Sigmoid colon (tissue), 7 donors: ENCODE results near the gene NUTM2G. TPM values are rescaled to one million over a fixed set of nuclear protein-coding genes. Genes with fewer than 3 reads are reported as not detected.
"Not testable (repeated sequence)": the region's sequence is repeated elsewhere in the genome, so short reads cannot be mapped to it uniquely, and the experiment has no call there.

Experiments
- DNase-seq: peaks from one replicate; pipeline ENCODE4 v3.0.0-alpha.2; 2019
- H3K27ac ChIP-seq, 4 donors: fragments of 200-600 bp; sonication (generic); one replicate each; pipeline ENCODE4 v1.5.1; 2016 to 2019; ENCODE audit warnings: mild to moderate bottlenecking in 1 of 4
- H3K27me3 ChIP-seq, 3 donors: fragments of 200-600 bp; sonication (generic); one replicate each; pipeline ENCODE4 v1.5.1; 2019; ENCODE audit warnings: mild to moderate bottlenecking in 1 of 3
- H3K36me3 ChIP-seq, 4 donors: fragments of 200-600 bp; sonication (generic); one replicate each; pipeline ENCODE4 v1.5.1; 2016 to 2019
- H3K4me1 ChIP-seq, 4 donors: fragments of 200-600 bp; sonication (generic); one replicate each; pipeline ENCODE4 v1.5.1; 2017 to 2019
- H3K4me3 ChIP-seq, 4 donors: fragments of 200-600 bp; sonication (generic); one replicate each; pipeline ENCODE4 v1.5.1; 2017 to 2019; ENCODE audit warnings: mild to moderate bottlenecking in 2 of 4, moderate library complexity in 1 of 4
- H3K9me3 ChIP-seq, 4 donors: fragments of 200-600 bp in 3 of 4; sonication (generic) in 3 of 4; one replicate each; pipeline versions ENCODE4 v1.5.1 to v1.6.1; 2013 to 2019
- CTCF ChIP-seq, 4 experiments: fragments of 450-650 bp in 3 of 4; fragments of 200-600 bp in 1 of 4; IDR thresholded peaks; one replicate each; pipeline ENCODE4 v1.5.1; 2016 to 2019; ENCODE audit warnings: antibody characterized with exemption in 4 of 4, mild to moderate bottlenecking in 3 of 4, moderate library complexity in 2 of 4
- EP300 ChIP-seq, 4 donors: sonication (generic); formaldehyde crosslinking; IDR thresholded peaks; one replicate each; pipeline ENCODE4 v1.6.1; 2017; ENCODE audit warnings: antibody characterized with exemption in 4 of 4
- POLR2A ChIP-seq, 2 donors: fragments of 450-650 bp; IDR thresholded peaks; one replicate each; pipeline ENCODE4 v1.6.1; 2016; ENCODE audit warnings: antibody characterized with exemption in 2 of 2, mild to moderate bottlenecking in 2 of 2, moderate library complexity in 2 of 2
- POLR2AphosphoS5 ChIP-seq, 4 donors: sonication (generic); formaldehyde crosslinking; IDR thresholded peaks; one replicate each; pipeline ENCODE4 v1.6.1; 2017; ENCODE audit warnings: antibody characterized with exemption in 4 of 4
- WGBS, 2 donors: extraction: QIAGEN DNeasy Blood & Tissue Kit; methylation state at CpG; one replicate each; pipeline ENCODE4 v1.1.7; 2013; 5-methylcytosine and 5-hydroxymethylcytosine counted together
- intact Hi-C: fragments of 100-400 bp; cut with DNase I; formaldehyde crosslinking; loops from one replicate; pipeline ENCODE4 v1.15.1; 2023
- polyA plus RNA-seq, 3 donors: library from polyadenylated mRNA; stranded (reverse); fragments of 200-250 nt; gene quantifications; one replicate each; pipeline ENCODE4 v1.2.3, GENCODE V29; 2013
- total RNA-seq, 4 donors: library from RNA; depleted of rRNA; stranded (reverse); fragments of >200 nt; gene quantifications; one replicate each; pipeline ENCODE4 v1.1.0, GENCODE V29; 2016
- donor health status: healthy with polysubstance abuse.
- donor health status: Bipolar disorder and iron deficiency.
- donor health status: healthy.

Gene NUTM2G
- total and polyA plus RNA-seq, 7 donors: 0.23 TPM; not detected in 6

DNA sequence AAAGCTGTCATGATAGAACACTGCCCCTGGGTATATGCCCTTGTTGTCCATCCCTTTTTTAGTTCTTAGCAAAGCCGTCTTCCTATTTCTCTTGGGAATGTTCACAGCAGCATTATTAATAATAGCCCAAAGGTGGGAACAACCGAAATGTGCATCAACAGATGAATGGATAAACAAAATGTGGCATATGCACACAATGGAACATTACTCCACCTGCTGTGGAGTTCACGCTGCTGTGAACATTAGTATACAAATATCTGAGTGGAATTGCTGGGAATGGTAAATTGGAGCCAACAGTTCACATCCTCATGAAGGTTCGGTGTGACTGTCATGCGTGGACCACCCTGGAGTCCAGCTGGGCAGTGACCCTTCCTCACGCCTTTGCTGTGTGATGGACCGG lies 36.5 kb upstream of the NUTM2G start:
- intact Hi-C loops: no loop called here
- Histone ChIP-seq H3K36me3 (peaks cover 0 to 33% (median 0%) of the 10 kb centered on the region in 4 donors), H3K27me3 (no peaks in the 10 kb centered on the region), H3K27ac (no peak overlapping the region), H3K4me3 (no peak overlapping the region), H3K4me1 (no peaks in the 10 kb centered on the region), H3K9me3 (no peaks in the 10 kb centered on the region)
- TF ChIP-seq CTCF (IDR thresholded peaks at IDR 0.05): no peak
- TF ChIP-seq POLR2AphosphoS5 (IDR thresholded peaks at IDR 0.05): no peak
- no peak for TF ChIP-seq EP300 (IDR thresholded peaks at IDR 0.05)
- no peak for TF ChIP-seq POLR2A (IDR thresholded peaks at IDR 0.05)
- WGBS, 2 donors: 98% methylated on average over 7 of the region's 7 CpGs
- DNase-seq: no peak

GRCh38 chr9:96900010-96900409 lies 28.6 kb upstream of the NUTM2G start:
- DNase-seq, H3K4me3 ChIP-seq, H3K27ac ChIP-seq, H3K4me1 ChIP-seq, H3K27me3 ChIP-seq, H3K9me3 ChIP-seq, intact Hi-C loops: not testable (repeated sequence)
- peaks cover 0 to 15% (median 0%) of the 10 kb centered on the region in 4 donors for H3K36me3 ChIP-seq
- WGBS, 2 donors: 93 to 96% methylated on average over 1 of the region's 2 CpGs

- H3K4me1 ChIP-seq, H3K36me3 ChIP-seq, intact Hi-C loops, H3K27me3 ChIP-seq, DNase-seq, H3K9me3 ChIP-seq, H3K27ac ChIP-seq, H3K4me3 ChIP-seq: not testable (repeated sequence)
- 96 to 98% methylated on average over 2 of the region's 5 CpGs for WGBS, 2 donors
These were observed 23.5 kb upstream of the NUTM2G start for GRCh38 chr9:96904947-96905722.

DNA sequence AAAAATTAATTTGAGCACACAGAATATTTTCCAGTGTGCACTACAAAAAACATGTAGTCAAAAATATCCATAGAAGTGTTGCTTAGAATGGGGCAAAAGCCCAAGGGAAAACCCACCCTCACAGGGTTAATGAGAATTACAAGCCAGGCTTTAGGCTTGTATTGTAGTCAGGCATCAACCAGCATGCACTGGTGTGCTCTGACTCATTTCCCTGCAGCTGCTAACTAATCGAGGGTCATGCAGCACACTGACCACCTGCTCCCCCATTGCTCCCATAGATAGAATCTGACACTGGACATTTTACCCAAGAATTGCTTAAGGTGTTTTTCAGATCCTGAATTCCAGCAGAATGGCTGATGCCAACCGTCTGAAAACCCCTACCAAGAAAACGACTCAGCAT lies 20.2 kb upstream of the NUTM2G start:
- intact Hi-C loops, H3K9me3 ChIP-seq, DNase-seq, H3K27me3 ChIP-seq, H3K4me1 ChIP-seq, H3K27ac ChIP-seq, H3K4me3 ChIP-seq, H3K36me3 ChIP-seq: not testable (repeated sequence)
- no CpG with 5 or more reads among the region's 3 CpGs for WGBS, 2 donors

GRCh38 chr9:96915539-96915938 lies 13.1 kb upstream of the NUTM2G start:
- DNase-seq, H3K36me3 ChIP-seq, intact Hi-C loops, H3K9me3 ChIP-seq, H3K27me3 ChIP-seq, H3K4me1 ChIP-seq, H3K27ac ChIP-seq, H3K4me3 ChIP-seq: not testable (repeated sequence)
- WGBS, 2 donors: 61 to 82% methylated on average over 2 of the region's 2 CpGs

GRCh38 chr9:96916531-96916930 lies 12.1 kb upstream of the NUTM2G start:
- H3K27ac ChIP-seq, H3K9me3 ChIP-seq, H3K27me3 ChIP-seq, H3K4me1 ChIP-seq, H3K4me3 ChIP-seq, H3K36me3 ChIP-seq, DNase-seq, intact Hi-C loops: not testable (repeated sequence)
- 99 to 100% methylated on average over 5 of the region's 6 CpGs for WGBS, 2 donors

GRCh38 chr9:96918550-96918949 lies 10.1 kb upstream of the NUTM2G start:
- H3K36me3 ChIP-seq, H3K27me3 ChIP-seq, H3K9me3 ChIP-seq, H3K4me3 ChIP-seq, H3K4me1 ChIP-seq, H3K27ac ChIP-seq, DNase-seq, intact Hi-C loops: not testable (repeated sequence)
- WGBS, 2 donors: 93 to 95% methylated on average over 6 of the region's 6 CpGs

- H3K27ac ChIP-seq, H3K4me1 ChIP-seq, H3K4me3 ChIP-seq, DNase-seq, intact Hi-C loops, H3K9me3 ChIP-seq, H3K27me3 ChIP-seq, H3K36me3 ChIP-seq: not testable (repeated sequence)
- 97 to 100% methylated on average over 2 to 4 of the region's 4 CpGs for WGBS, 2 donors
These were observed 7.8 kb upstream of the NUTM2G start for GRCh38 chr9:96920803-96921202.

DNA sequence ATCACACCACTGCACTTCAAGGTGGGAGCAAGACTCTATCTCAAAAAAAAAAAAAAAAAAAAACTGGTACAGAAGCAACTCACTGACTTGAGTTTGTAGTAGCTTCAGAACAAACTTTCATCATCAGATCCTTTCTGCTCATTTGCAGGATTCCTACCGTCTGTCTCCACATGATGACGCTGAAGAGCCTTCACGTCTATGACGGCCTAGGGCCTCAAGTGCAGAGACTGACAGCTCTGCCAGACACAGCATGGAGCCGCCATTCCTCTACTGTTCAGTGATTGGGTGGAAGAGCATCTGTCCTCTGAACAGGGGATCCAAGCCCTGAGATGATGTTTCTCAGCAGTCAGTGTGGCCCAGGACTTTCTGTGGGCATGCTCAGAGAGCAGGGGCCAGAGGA lies 3.1 kb upstream of the NUTM2G start:
- H3K36me3 ChIP-seq, H3K27me3 ChIP-seq, H3K4me1 ChIP-seq, H3K27ac ChIP-seq, H3K4me3 ChIP-seq, DNase-seq, intact Hi-C loops, H3K9me3 ChIP-seq: not testable (repeated sequence)
- 79 to 98% methylated on average over 5 of the region's 5 CpGs for WGBS, 2 donors

GRCh38 chr9:96931665-96932064 lies 3.0 kb downstream of the NUTM2G start:
- intact Hi-C loops, H3K27ac ChIP-seq, H3K27me3 ChIP-seq, H3K4me1 ChIP-seq, H3K4me3 ChIP-seq, H3K36me3 ChIP-seq, DNase-seq, H3K9me3 ChIP-seq: not testable (repeated sequence)
- WGBS, 2 donors: 30 to 72% methylated on average over 12 of the region's 13 CpGs

GRCh38 chr9:96934097-96934496 lies 5.5 kb downstream of the NUTM2G start:
- intact Hi-C loops, H3K4me1 ChIP-seq, H3K9me3 ChIP-seq, H3K27ac ChIP-seq, H3K36me3 ChIP-seq, H3K27me3 ChIP-seq, DNase-seq, H3K4me3 ChIP-seq: not testable (repeated sequence)
- 94 to 96% methylated on average over 10 of the region's 14 CpGs for WGBS, 2 donors

DNA sequence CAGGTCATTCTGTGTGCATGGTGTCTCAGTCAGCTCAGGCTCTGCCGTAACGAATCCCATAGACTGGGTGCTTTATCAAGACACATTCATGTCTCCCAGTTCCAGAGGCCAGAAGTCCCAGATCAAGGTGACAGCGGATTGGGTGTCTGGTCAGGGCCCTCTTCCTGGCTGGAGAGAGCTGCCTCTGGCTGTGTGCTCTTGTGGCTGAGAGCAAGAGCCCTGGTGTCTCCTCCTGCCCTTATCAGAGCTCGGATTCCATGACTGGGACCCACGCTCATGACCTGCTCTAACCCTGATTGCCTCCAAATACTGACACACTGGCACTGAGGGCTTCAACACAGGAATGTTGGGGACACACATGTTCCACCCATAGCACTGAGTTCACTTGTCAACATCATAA lies 6.1 kb downstream of the NUTM2G start:
- H3K36me3 ChIP-seq, DNase-seq, intact Hi-C loops, H3K27me3 ChIP-seq, H3K9me3 ChIP-seq, H3K27ac ChIP-seq, H3K4me1 ChIP-seq, H3K4me3 ChIP-seq: not testable (repeated sequence)
- 91 to 95% methylated on average over 4 to 5 of the region's 5 CpGs for WGBS, 2 donors
